Measurements from ENCODE around the gene IFIT2.
A peak's percentile ranks its signal among the peaks of the same experiment; 100 is the strongest.
"Not testable (repeated sequence)": the region's sequence is repeated elsewhere in the genome, so short reads cannot be mapped to it uniquely, and the experiment has no call there.

The IFIT2 gene

GRCh38 chr10:89301721-89302445 is at the start of gene IFIT2:
IFIT2 (plus strand) TSS chr10:89302046; CDS start chr10:89302124, 78 bp downstream.
- peak; percentile 65 for DNase-seq

- DNase-seq, result no peak
Measured at GRCh38 chr10:89252225-89252585, 49.6 kb upstream of the IFIT2 start.

- DNase-seq, result not testable (repeated sequence)
Measured at GRCh38 chr10:89255091-89255579, 46.7 kb upstream of the IFIT2 start.

GRCh38 chr10:89255793-89256192 is 46.1 kb upstream of the IFIT2 start:
- no peak for DNase-seq

GRCh38 chr10:89256340-89256739 is 45.5 kb upstream of the IFIT2 start:
- DNase-seq, result no peak

GRCh38 chr10:89256962-89257361 is 44.9 kb upstream of the IFIT2 start:
- DNase-seq, result no peak

- no peak for DNase-seq
Measured at GRCh38 chr10:89257581-89257980, 44.3 kb upstream of the IFIT2 start.

GRCh38 chr10:89258881-89259280 is 43.0 kb upstream of the IFIT2 start:
- no peak for DNase-seq

GRCh38 chr10:89262086-89263051 is 39.5 kb upstream of the IFIT2 start:
- DNase-seq, result no peak

- no peak for DNase-seq
Measured at GRCh38 chr10:89263091-89263490, 38.8 kb upstream of the IFIT2 start.

GRCh38 chr10:89263531-89263930 is 38.3 kb upstream of the IFIT2 start:
- DNase-seq, result no peak

- DNase-seq, result no peak
Measured at GRCh38 chr10:89266721-89267453, 35.0 kb upstream of the IFIT2 start.

GRCh38 chr10:89269433-89270152 is 32.3 kb upstream of the IFIT2 start:
- no peak for DNase-seq

- DNase-seq, result no peak
Measured at GRCh38 chr10:89270153-89270483, 31.7 kb upstream of the IFIT2 start.

- DNase-seq, result no peak
Measured at GRCh38 chr10:89271532-89271931, 30.3 kb upstream of the IFIT2 start.

- DNase-seq, result no peak
Measured at GRCh38 chr10:89273680-89274079, 28.2 kb upstream of the IFIT2 start.

- DNase-seq, result no peak
Measured at GRCh38 chr10:89274928-89275327, 26.9 kb upstream of the IFIT2 start.

- no peak for DNase-seq
Measured at GRCh38 chr10:89275383-89275782, 26.5 kb upstream of the IFIT2 start.

- no peak for DNase-seq
Measured at GRCh38 chr10:89278034-89278535, 23.8 kb upstream of the IFIT2 start.

GRCh38 chr10:89278900-89279392 is 22.9 kb upstream of the IFIT2 start:
- DNase-seq, result no peak

- no peak for DNase-seq
Measured at GRCh38 chr10:89279421-89279869, 22.4 kb upstream of the IFIT2 start.

- DNase-seq, result no peak
Measured at GRCh38 chr10:89280508-89280907, 21.3 kb upstream of the IFIT2 start.

Data from activated CD8-positive, alpha-beta memory T cell treated with anti-CD3 and anti-CD28 coated beads for 24 hours (primary cell).